Measurements from ENCODE around the gene DGKQ. TPM values are rescaled to one million over a fixed set of nuclear protein-coding genes. Genes with fewer than 3 reads are reported as not detected.

DGKQ gene
- total and polyA plus RNA-seq, 11 donors, result 2.6 to 7.3 (median 4.1) TPM

DNA sequence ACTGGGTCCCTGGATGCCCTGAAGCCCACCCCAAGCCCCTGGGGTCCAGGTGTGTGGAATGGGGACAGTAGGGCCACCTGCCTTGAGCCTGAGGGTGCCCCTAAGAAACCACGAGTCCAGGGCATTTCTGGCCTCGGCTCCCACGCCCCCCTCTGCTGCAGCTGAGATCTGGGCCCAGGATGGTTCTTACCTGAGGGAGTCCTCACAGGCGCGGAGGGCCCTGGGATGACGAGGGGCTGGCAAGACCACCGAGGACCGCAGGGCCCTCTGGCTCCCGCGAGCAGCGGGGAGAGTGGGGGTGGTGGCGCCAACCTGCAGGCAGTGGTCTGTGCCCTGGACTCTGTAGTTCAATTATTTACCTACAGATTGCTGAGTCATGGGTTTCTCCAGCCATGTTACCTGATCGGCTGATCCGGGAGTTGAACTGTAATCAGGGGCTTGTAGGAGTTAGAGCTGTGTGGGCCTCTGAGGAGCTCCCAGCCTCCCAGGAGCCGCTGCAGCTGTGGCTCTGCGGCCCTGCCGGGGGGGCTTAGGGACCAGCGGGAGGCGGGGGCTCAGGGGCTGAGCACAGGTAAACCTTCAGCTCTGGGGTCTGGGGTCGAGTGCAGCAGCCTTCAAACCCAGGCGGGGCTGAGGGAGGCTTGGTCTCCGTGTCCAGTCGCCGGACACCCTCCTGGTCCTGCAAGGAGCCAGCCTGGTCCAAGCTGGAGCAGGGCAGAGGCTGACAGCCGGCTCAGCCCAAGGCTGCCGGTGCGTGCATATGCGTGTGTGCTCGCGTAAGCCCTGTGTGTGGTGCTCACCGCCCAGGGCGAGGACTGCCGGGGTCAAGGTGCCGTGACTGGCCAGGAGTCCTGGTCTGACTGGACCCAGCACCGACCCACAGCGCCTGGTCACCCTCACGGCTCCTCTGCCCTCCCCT is 20.0 kb upstream of the DGKQ start, which contains the start of gene SLC26A1:
Gene SLC26A1, minus strand, starts transcription at position 294 of the 919 bp plus-strand sequence. CDS start 1,701 bp downstream, outside the sequence.
- no peaks in the 10 kb centered on the region for H3K9me3 ChIP-seq
- TF ChIP-seq, protein P1, sequence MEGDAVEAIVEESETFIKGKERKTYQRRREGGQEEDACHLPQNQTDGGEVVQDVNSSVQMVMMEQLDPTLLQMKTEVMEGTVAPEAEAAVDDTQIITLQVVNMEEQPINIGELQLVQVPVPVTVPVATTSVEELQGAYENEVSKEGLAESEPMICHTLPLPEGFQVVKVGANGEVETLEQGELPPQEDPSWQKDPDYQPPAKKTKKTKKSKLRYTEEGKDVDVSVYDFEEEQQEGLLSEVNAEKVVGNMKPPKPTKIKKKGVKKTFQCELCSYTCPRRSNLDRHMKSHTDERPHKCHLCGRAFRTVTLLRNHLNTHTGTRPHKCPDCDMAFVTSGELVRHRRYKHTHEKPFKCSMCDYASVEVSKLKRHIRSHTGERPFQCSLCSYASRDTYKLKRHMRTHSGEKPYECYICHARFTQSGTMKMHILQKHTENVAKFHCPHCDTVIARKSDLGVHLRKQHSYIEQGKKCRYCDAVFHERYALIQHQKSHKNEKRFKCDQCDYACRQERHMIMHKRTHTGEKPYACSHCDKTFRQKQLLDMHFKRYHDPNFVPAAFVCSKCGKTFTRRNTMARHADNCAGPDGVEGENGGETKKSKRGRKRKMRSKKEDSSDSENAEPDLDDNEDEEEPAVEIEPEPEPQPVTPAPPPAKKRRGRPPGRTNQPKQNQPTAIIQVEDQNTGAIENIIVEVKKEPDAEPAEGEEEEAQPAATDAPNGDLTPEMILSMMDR (IDR thresholded peaks at IDR 0.05), result no peak
- no peak for TF ChIP-seq POLR2A (IDR thresholded peaks at IDR 0.05)
- peaks cover 0 to 19% (median 0%) of the 10 kb centered on the region in 9 donors for H3K36me3 ChIP-seq
- DNase-seq, result peak in 3 of 5 donors; percentile 21 to 60 (median 22)
- no peak within 1 kb of the TSS for H3K27ac ChIP-seq
- peaks cover 0 to 17% (median 6%) of the 10 kb centered on the region in 12 donors for H3K4me1 ChIP-seq
- no peak within 1 kb of the TSS for H3K4me3 ChIP-seq
- peaks cover 8 to 27% (median 11%) of the 10 kb centered on the region in 9 donors for H3K27me3 ChIP-seq
- ATAC-seq, result no peak
- WGBS, 4 donors, result 81 to 89% (median 88%) methylated on average over 19 to 37 of the region's 37 CpGs
- intact Hi-C loops (cut with DNase I), result loop anchor here in 2 of 10 donors (10.0 kb wide), 2 partner anchors 239 to 249 kb away; no protein-coding TSS in a partner anchor

GRCh38 chr4:992297-993110 is 19.1 kb upstream of the DGKQ start:
- no peak overlapping the region for H3K4me3 ChIP-seq
- peaks cover 0 to 19% (median 0%) of the 10 kb centered on the region in 9 donors for H3K36me3 ChIP-seq
- TF ChIP-seq, protein P1 (IDR thresholded peaks at IDR 0.05), result no peak
- TF ChIP-seq POLR2A (IDR thresholded peaks at IDR 0.05), result no peak
- H3K27me3 ChIP-seq, result peaks cover 1 to 18% (median 8%) of the 10 kb centered on the region in 9 donors
- ATAC-seq (peak in 2 of 4 donors; percentile 21 to 39), DNase-seq (peak in 3 of 5 donors; percentile 23 to 44 (median 26))
- intact Hi-C loops (cut with DNase I), result loop anchor here in 2 of 10 donors (10.0 kb wide), 2 partner anchors 238 to 248 kb away; no protein-coding TSS in a partner anchor
- no peak overlapping the region for H3K27ac ChIP-seq
- H3K9me3 ChIP-seq, result no peaks in the 10 kb centered on the region
- peaks cover 0 to 17% (median 6%) of the 10 kb centered on the region in 12 donors for H3K4me1 ChIP-seq
- WGBS, 4 donors, result 66 to 77% (median 74%) methylated on average over 16 to 25 of the region's 25 CpGs

DNA sequence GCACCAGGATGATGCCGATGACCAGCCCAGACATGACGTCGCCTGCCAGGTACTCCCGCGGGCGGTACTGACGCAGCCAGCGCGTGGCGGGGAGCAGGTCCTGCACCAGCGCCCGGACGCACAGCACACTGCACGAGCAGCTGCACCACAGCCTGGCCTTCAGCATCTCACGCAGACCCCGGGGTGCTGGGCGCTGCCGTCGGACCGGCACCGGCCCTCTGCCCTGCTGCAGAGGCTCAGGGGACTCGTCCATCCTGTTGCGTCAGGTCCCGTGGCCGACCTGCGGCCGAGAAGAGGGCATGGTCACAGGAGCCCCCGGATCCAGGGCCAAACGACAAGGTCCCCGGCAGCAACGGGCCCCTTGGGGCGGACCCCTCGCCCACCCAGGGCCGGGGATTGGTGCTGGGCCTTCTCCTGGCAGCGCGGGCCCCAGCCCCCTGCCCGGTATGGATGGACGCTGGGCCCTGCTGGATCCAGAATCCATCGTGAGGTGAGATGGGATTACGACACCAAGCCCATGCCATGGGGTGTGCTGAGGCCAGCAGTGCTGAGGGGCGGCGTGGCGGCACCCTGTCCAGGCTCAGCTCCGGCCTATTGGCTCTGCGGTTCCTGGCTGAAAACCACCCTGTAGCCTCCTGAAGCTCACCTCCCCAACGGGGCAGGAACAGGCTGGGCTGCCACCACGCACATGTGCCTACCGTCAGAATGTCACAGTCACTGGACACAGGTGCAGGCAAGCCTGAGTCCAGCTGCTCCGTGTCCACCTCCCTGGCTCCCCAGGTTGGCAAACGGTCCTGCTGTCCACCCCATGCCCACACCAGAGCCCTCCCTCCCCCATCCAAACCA is 18.3 kb upstream of the DGKQ start:
- no peak for TF ChIP-seq POLR2A (IDR thresholded peaks at IDR 0.05)
- TF ChIP-seq, protein P1 (IDR thresholded peaks at IDR 0.05), result no peak
- no peak overlapping the region for H3K4me3 ChIP-seq
- intact Hi-C loops (cut with DNase I), result loop anchor here in 2 of 10 donors (10.0 kb wide), 2 partner anchors 237 to 247 kb away; no protein-coding TSS in a partner anchor
- H3K27me3 ChIP-seq, result peaks cover 0 to 10% (median 3%) of the 10 kb centered on the region in 9 donors
- WGBS, 4 donors, result 95 to 96% (median 96%) methylated on average over 29 to 50 of the region's 50 CpGs
- H3K36me3 ChIP-seq, result peaks cover 0 to 19% (median 0%) of the 10 kb centered on the region in 9 donors
- H3K4me1 ChIP-seq, result peaks cover 0 to 15% (median 8%) of the 10 kb centered on the region in 12 donors
- peak in 3 of 5 donors; percentile 16 to 61 (median 21) for DNase-seq
- no peak overlapping the region for H3K27ac ChIP-seq
- no peaks in the 10 kb centered on the region for H3K9me3 ChIP-seq
- ATAC-seq, result no peak
